ENCODE results near the gene TRPV4.

GRCh38 chr12:109779382-109779781 is 53.8 kb downstream of the TRPV4 start:
- TF ChIP-seq, protein P1, sequence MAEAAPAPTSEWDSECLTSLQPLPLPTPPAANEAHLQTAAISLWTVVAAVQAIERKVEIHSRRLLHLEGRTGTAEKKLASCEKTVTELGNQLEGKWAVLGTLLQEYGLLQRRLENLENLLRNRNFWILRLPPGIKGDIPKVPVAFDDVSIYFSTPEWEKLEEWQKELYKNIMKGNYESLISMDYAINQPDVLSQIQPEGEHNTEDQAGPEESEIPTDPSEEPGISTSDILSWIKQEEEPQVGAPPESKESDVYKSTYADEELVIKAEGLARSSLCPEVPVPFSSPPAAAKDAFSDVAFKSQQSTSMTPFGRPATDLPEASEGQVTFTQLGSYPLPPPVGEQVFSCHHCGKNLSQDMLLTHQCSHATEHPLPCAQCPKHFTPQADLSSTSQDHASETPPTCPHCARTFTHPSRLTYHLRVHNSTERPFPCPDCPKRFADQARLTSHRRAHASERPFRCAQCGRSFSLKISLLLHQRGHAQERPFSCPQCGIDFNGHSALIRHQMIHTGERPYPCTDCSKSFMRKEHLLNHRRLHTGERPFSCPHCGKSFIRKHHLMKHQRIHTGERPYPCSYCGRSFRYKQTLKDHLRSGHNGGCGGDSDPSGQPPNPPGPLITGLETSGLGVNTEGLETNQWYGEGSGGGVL (tag by site-specific recombination; IDR thresholded peaks at IDR 0.05), result no peak
- TF ChIP-seq ZNF140 (tag by site-specific recombination; IDR thresholded peaks at IDR 0.05) (no peak), ZNF175 (tag by site-specific recombination; IDR thresholded peaks at IDR 0.05) (no peak), ZNF391 (tag by site-specific recombination; IDR thresholded peaks at IDR 0.05; ENCODE audit: borderline replicate concordance, low read depth) (no peak), CTCF (tag by site-specific recombination; IDR thresholded peaks at IDR 0.05) (no peak), ZBTB44 (tag by site-specific recombination; IDR thresholded peaks at IDR 0.05) (no peak), ZNF274 (IDR thresholded peaks at IDR 0.05; ENCODE audit: low read length) (no peak), ZNF274 (tag by site-specific recombination; IDR thresholded peaks at IDR 0.05; ENCODE audit: borderline replicate concordance) (no peak), ZNF670 (tag by site-specific recombination; IDR thresholded peaks at IDR 0.05; ENCODE audit: low read depth) (no peak), ZNF560 (tag by site-specific recombination; IDR thresholded peaks at IDR 0.05; ENCODE audit: borderline replicate concordance) (no peak), ZNF549 (tag by site-specific recombination; IDR thresholded peaks at IDR 0.05) (no peak)
- TF ChIP-seq, protein P2, sequence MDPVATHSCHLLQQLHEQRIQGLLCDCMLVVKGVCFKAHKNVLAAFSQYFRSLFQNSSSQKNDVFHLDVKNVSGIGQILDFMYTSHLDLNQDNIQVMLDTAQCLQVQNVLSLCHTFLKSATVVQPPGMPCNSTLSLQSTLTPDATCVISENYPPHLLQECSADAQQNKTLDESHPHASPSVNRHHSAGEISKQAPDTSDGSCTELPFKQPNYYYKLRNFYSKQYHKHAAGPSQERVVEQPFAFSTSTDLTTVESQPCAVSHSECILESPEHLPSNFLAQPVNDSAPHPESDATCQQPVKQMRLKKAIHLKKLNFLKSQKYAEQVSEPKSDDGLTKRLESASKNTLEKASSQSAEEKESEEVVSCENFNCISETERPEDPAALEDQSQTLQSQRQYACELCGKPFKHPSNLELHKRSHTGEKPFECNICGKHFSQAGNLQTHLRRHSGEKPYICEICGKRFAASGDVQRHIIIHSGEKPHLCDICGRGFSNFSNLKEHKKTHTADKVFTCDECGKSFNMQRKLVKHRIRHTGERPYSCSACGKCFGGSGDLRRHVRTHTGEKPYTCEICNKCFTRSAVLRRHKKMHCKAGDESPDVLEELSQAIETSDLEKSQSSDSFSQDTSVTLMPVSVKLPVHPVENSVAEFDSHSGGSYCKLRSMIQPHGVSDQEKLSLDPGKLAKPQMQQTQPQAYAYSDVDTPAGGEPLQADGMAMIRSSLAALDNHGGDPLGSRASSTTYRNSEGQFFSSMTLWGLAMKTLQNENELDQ (tag by site-specific recombination; IDR thresholded peaks at IDR 0.05; ENCODE audit: low read depth), result no peak
